GM18907 (cell line): Measurements from ENCODE around the gene ABHD4.
"Not testable (repeated sequence)": the region's sequence is repeated elsewhere in the genome, so short reads cannot be mapped to it uniquely, and the experiment has no call there.

Experiments used
- ATAC-seq: cut with Tn5 transposase; IDR thresholded peaks from one replicate; pipeline ENCODE4 v1.9.1; 2021; ENCODE audit warnings: mild to moderate bottlenecking, moderate library complexity; ENCODE audit not compliant: unreplicated experiment

The ABHD4 gene

GRCh38 chr14:22561661-22562579 lies 36.2 kb upstream of the ABHD4 start:
- no peak for ATAC-seq

GRCh38 chr14:22563987-22564386 lies 34.1 kb upstream of the ABHD4 start:
- no peak for ATAC-seq

- no peak for ATAC-seq
Measured at GRCh38 chr14:22564463-22564862, 33.6 kb upstream of the ABHD4 start.

GRCh38 chr14:22565391-22565945 lies 32.6 kb upstream of the ABHD4 start:
- ATAC-seq, result peak; percentile 39

GRCh38 chr14:22566266-22566665 lies 31.8 kb upstream of the ABHD4 start:
- ATAC-seq, result not testable (repeated sequence)

GRCh38 chr14:22566845-22567244 lies 31.3 kb upstream of the ABHD4 start:
- no peak for ATAC-seq

- no peak for ATAC-seq
Measured at GRCh38 chr14:22567437-22567836, 30.7 kb upstream of the ABHD4 start.

- ATAC-seq, result no peak
Measured at GRCh38 chr14:22569106-22569736, 28.9 kb upstream of the ABHD4 start.

- no peak for ATAC-seq
Measured at GRCh38 chr14:22569737-22570131, 28.4 kb upstream of the ABHD4 start.

GRCh38 chr14:22570132-22570949 lies 27.8 kb upstream of the ABHD4 start:
- ATAC-seq, result peak; percentile 70

GRCh38 chr14:22572562-22573058 lies 25.5 kb upstream of the ABHD4 start:
- no peak for ATAC-seq

GRCh38 chr14:22573804-22574203 lies 24.3 kb upstream of the ABHD4 start:
- ATAC-seq, result no peak

GRCh38 chr14:22577334-22577908 lies 20.7 kb upstream of the ABHD4 start:
- no peak for ATAC-seq

- no peak for ATAC-seq
Measured at GRCh38 chr14:22579236-22579635, 18.9 kb upstream of the ABHD4 start.

GRCh38 chr14:22579881-22580280 lies 18.2 kb upstream of the ABHD4 start:
- no peak for ATAC-seq

- ATAC-seq, result no peak
Measured at GRCh38 chr14:22580625-22581024, 17.5 kb upstream of the ABHD4 start.

- ATAC-seq, result no peak
Measured at GRCh38 chr14:22583994-22584393, 14.1 kb upstream of the ABHD4 start.

- no peak for ATAC-seq
Measured at GRCh38 chr14:22587247-22587646, 10.9 kb upstream of the ABHD4 start.

GRCh38 chr14:22587677-22588422 lies 10.2 kb upstream of the ABHD4 start:
- ATAC-seq, result not testable (repeated sequence)
